Measurements from ENCODE around the gene CNOT4. TPM values are rescaled to one million over a fixed set of nuclear protein-coding genes. Genes with fewer than 3 reads are reported as not detected.

CNOT4 gene
- total RNA-seq, 2 donors from 2014 or later: 19.0 to 44.7 TPM

- Histone ChIP-seq H3K4me3 (no peak overlapping the region), H3K4me1 (replicated peaks) (no peaks in the 10 kb centered on the region), H3K9me3 (no peaks in the 10 kb centered on the region), H3K27me3 (replicated peaks; ENCODE audit: insufficient read depth) (no peaks in the 10 kb centered on the region), H3K36me3 (no peaks in the 10 kb centered on the region), H3K27ac (no peak overlapping the region)
- intact Hi-C loops (cut with DNase I): no loop called here
- no peak for DNase-seq (ENCODE audit: low spot score)
- TF ChIP-seq POLR2A (IDR thresholded peaks at IDR 0.05) (no peak), POLR2AphosphoS5 (IDR thresholded peaks at IDR 0.05) (no peak), CTCF (IDR thresholded peaks at IDR 0.05) (no peak)
- WGBS: 88% methylated on average over 2 of the region's 2 CpGs
Observed at GRCh38 chr7:135425036-135425435, 84.9 kb downstream of the CNOT4 start.

- TF ChIP-seq POLR2AphosphoS5 (IDR thresholded peaks at IDR 0.05): no peak
- no peak for TF ChIP-seq POLR2A (IDR thresholded peaks at IDR 0.05)
- TF ChIP-seq CTCF (IDR thresholded peaks at IDR 0.05): no peak
- 88% methylated on average over 4 of the region's 4 CpGs for WGBS
- no peak for DNase-seq (ENCODE audit: low spot score)
- no peaks in the 10 kb centered on the region for H3K4me1 ChIP-seq (replicated peaks)
- H3K9me3 ChIP-seq: no peaks in the 10 kb centered on the region
- no peaks in the 10 kb centered on the region for H3K27me3 ChIP-seq (replicated peaks; ENCODE audit: insufficient read depth)
- intact Hi-C loops (cut with DNase I): no loop called here
- no peak overlapping the region for H3K4me3 ChIP-seq
- H3K36me3 ChIP-seq: no peaks in the 10 kb centered on the region
- H3K27ac ChIP-seq: no peak overlapping the region
Observed at GRCh38 chr7:135420786-135421185, 89.1 kb downstream of the CNOT4 start.

GRCh38 chr7:135416431-135416830 lies 93.5 kb downstream of the CNOT4 start:
- Histone ChIP-seq H3K9me3 (no peaks in the 10 kb centered on the region), H3K27ac (no peak overlapping the region), H3K4me3 (no peak overlapping the region), H3K4me1 (replicated peaks) (no peaks in the 10 kb centered on the region), H3K36me3 (no peaks in the 10 kb centered on the region), H3K27me3 (replicated peaks; ENCODE audit: insufficient read depth) (no peaks in the 10 kb centered on the region)
- 96% methylated on average over 3 of the region's 3 CpGs for WGBS
- no peak for TF ChIP-seq POLR2AphosphoS5 (IDR thresholded peaks at IDR 0.05)
- TF ChIP-seq CTCF (IDR thresholded peaks at IDR 0.05): no peak
- TF ChIP-seq POLR2A (IDR thresholded peaks at IDR 0.05): no peak
- intact Hi-C loops (cut with DNase I): no loop called here
- DNase-seq (ENCODE audit: low spot score): no peak

- 77% methylated on average over 2 of the region's 2 CpGs for WGBS
- no peak for DNase-seq (ENCODE audit: low spot score)
- no peaks in the 10 kb centered on the region for H3K4me1 ChIP-seq (replicated peaks)
- TF ChIP-seq POLR2AphosphoS5 (IDR thresholded peaks at IDR 0.05) (no peak), CTCF (IDR thresholded peaks at IDR 0.05) (no peak), POLR2A (IDR thresholded peaks at IDR 0.05) (no peak)
- H3K27me3 ChIP-seq (replicated peaks; ENCODE audit: insufficient read depth): no peaks in the 10 kb centered on the region
- no peaks in the 10 kb centered on the region for H3K9me3 ChIP-seq
- H3K27ac ChIP-seq: no peak overlapping the region
- H3K4me3 ChIP-seq: no peak overlapping the region
- H3K36me3 ChIP-seq: no peaks in the 10 kb centered on the region
- intact Hi-C loops (cut with DNase I): no loop called here
Observed at GRCh38 chr7:135414850-135415439, 95.0 kb downstream of the CNOT4 start.

DNA sequence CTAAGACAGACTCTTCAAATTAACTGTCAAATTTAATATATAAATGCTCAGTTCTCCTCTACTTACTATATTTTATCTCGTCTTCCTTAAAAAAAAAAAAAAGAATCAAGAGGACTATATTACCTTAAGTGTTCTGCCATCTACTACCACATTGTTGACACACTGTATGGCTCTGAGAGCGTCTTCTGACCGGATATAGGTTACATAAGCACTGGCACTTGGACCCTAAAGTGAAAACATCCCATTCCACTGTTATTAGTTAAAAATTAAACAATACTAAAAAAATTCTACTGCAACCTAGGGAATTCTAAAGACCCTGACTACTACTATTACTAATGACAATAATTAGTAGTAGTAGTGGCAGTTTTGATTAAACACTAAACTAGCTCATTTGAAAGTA lies 95.7 kb downstream of the CNOT4 start:
- intact Hi-C loops (cut with DNase I): no loop called here
- no peak overlapping the region for H3K27ac ChIP-seq
- H3K9me3 ChIP-seq: no peaks in the 10 kb centered on the region
- TF ChIP-seq CTCF (IDR thresholded peaks at IDR 0.05) (no peak), POLR2A (IDR thresholded peaks at IDR 0.05) (no peak), POLR2AphosphoS5 (IDR thresholded peaks at IDR 0.05) (no peak)
- 99% methylated on average over 3 of the region's 3 CpGs for WGBS
- no peaks in the 10 kb centered on the region for H3K27me3 ChIP-seq (replicated peaks; ENCODE audit: insufficient read depth)
- no peak overlapping the region for H3K4me3 ChIP-seq
- H3K4me1 ChIP-seq (replicated peaks): no peaks in the 10 kb centered on the region
- DNase-seq (ENCODE audit: low spot score): no peak
- H3K36me3 ChIP-seq: no peaks in the 10 kb centered on the region

Data from prostate gland (tissue), 2 donors.